Measurements from ENCODE around the gene SLC39A10.
"Not testable (repeated sequence)": the region's sequence is repeated elsewhere in the genome, so short reads cannot be mapped to it uniquely, and the experiment has no call there.

The SLC39A10 gene
- 52.1 to 91.1 reads per million in 2 donors for total RNA-seq

DNA sequence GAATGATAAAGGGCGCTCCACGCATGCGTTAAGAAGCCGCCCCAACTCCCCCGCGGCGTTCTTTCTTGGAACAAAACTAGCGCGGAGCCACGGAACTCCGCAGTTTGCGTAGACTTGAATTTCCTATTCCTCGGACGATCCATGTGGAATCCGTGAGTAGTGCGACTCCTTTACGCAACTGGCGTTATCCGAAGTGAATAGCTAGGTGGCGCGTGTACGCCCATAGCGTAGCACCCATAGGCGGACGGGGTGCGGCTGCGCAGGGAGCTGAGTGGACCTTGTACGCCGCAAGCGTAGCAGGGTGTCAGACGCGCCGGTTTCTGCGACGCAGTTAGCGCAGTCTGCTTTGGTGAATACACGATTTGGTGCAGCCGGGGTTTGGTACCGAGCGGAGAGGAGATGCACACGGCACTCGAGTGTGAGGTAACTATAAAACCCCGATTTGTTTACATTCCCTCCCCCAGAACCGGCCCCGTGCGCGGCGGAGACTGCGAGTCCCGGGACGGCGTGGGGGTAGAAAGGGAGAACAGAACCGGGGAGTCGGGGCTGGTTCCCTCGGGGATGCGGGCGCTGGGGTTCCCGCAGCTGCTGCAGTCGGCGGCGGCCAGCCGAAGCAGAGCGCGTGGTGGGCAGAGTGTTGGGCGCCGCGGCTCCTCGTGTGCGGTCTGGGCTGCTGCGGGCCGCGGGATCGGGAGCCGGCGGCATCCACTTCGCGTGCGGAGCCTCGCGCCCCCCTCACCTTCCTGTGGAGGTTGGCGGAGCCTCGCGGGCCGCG lies at the start of gene SLC39A10:
TSS of gene SLC39A10 (plus strand) at position 368 of the 775 bp plus-strand sequence. CDS start 22,817 bp downstream, outside the sequence.
- peak; percentile 84 to 97 (median 95) for DNase-seq

GRCh38 chr2:195608768-195609454 lies 48.1 kb upstream of the SLC39A10 start:
- DNase-seq: no peak

- no peak for DNase-seq
These were observed 46.3 kb upstream of the SLC39A10 start for GRCh38 chr2:195610717-195611116.

GRCh38 chr2:195612611-195613495 lies 44.2 kb upstream of the SLC39A10 start:
- no peak for DNase-seq

DNA sequence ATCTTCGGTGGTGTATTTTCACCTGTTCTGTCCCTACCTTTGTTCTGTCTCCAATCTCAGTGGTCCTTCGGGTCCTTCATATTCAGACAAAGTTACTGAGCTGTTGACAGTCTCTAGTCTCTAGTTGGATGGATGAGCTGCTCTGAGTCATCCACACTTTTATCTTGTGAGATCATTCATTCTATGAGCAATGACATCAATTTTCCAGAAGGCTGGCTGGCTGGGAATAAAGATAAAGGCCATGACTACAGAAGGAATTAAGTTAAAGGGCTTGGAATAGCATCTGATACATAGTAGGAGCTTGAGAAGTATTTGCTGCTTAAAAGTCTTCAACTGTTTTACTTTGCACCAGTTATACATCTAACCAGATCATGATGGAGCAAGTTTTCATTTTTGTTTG lies 43.1 kb upstream of the SLC39A10 start:
- DNase-seq: no peak

- no peak for DNase-seq
These were observed 37.4 kb upstream of the SLC39A10 start for GRCh38 chr2:195619590-195619989.

- DNase-seq: no peak
These were observed 36.5 kb upstream of the SLC39A10 start for GRCh38 chr2:195620501-195620900.

DNA sequence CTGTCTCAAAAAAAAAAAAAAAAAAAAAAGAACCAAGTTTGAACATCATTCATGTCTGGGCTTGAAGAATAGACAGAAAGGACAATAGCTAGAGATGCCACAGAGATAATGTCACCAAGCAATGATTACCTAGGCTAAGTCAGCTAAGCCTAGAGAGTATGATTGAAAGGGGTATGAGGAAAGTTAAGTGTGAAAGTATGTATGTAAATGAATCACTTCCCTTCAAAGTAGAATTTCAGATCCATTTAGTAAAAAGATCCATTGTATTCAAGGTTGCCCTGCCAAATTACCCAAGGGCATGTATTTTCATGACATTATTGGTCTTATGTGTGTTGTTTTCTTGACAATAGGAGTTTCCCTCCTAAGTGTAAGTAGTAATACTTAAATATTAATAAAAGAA lies 34.1 kb upstream of the SLC39A10 start:
- DNase-seq: peak in 1 of 5 experiments; percentile 23

GRCh38 chr2:195626507-195626906 lies 30.5 kb upstream of the SLC39A10 start:
- no peak for DNase-seq

GRCh38 chr2:195628666-195629065 lies 28.4 kb upstream of the SLC39A10 start:
- no peak for DNase-seq

DNA sequence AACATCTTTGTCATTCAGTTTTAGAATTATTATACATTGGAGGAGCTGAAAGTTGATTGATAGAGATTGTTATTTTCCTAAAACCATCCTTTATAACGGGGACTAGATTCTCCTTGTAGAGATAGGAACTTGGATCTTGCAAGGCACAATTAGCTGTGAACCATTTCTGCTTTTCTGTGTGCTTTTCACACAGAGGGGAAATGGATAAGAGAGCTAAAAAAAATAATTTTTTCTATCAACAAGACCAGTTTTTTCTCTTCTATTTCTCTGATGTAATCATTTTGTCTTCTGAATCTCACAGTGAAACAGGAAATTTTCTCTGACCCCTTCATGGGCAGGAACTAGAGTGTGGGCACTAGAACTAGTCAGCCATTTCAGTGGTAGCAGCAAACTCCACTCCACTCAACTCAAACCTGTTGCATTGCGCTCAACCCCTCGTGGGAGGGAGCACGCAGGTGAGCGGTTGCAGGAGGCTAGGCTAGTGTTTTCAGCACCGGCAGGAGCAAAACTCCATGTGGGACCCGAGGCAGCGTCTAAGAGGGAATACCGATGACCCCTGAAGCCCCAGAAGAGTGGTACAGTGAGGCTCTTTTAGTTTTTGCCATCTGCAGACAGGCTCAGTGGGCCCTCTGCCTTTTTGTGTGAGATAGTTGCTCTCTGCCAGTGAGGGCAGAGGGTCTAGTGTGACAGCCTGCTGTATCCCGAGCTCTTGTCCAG lies 24.0 kb upstream of the SLC39A10 start:
- no peak for DNase-seq

DNA sequence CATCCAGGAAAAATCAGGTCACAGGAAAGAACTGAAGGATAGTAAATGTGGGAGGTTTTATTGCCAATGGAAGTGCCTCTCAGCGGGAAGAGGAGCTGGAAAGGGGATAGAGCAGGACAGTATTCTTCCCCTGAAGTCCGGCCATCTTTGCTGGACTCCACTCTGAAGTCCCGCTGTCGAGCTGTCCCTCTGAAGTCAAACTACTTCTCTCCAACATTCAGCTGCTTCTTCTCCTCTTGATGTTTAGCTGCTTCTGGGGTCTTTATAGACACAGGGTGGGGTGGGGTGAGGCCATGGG lies 23.5 kb upstream of the SLC39A10 start:
- DNase-seq: no peak

GRCh38 chr2:195633974-195634373 lies 23.1 kb upstream of the SLC39A10 start:
- DNase-seq: no peak

DNA sequence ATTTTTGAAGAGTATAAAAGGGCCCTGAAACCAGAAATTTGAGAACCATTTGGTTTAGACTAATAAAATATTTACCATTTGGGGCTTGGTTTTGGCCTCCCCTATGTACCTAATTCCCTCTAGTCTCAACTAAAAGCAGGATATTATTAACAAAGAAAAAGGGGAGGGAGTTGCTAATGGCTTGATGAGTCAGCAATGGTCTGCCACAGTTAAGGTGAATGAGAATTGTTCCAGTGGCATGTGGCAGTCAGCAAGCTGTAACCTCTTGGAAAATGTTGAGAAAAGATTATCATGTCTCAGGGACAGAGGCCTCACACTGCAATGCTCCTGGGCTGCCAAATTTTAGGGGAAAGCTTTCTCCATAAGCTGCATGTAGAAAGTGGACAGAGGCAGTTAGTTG lies 20.1 kb upstream of the SLC39A10 start:
- no peak for DNase-seq

GRCh38 chr2:195638750-195639149 lies 18.3 kb upstream of the SLC39A10 start:
- no peak for DNase-seq

GRCh38 chr2:195639238-195639858 lies 17.7 kb upstream of the SLC39A10 start:
- DNase-seq: no peak

- DNase-seq: no peak
These were observed 17.1 kb upstream of the SLC39A10 start for GRCh38 chr2:195639959-195640358.

DNA sequence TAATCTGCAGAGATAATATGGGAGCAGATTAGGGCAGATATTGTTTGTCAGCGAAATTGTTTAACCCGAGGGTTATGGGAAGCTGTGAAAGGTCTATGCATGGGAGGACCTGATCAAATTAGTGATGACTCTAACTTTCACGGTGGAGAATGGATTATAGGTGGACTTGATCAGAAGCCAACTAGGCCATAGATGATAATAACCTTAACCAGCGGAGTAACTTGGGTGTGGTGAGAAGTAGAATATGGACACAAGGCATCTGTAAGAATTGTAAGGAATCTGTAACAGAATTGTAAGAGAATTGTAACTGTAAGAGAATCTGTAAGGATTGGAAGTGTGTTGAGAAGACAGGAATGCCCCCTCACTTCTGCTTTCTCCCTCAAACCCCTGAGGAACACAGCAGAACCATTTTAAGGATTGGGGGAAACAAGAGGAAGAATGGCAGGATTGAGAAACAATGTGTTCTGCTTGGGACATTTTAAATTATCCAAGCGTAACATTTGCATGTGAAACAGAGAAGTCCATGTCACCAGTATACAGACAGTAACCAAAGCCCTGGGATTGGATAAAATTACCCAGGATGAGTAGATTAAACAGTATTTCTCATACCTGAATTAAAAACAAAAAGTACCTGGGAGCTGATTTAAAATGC lies 14.9 kb upstream of the SLC39A10 start:
- no peak for DNase-seq

DNA sequence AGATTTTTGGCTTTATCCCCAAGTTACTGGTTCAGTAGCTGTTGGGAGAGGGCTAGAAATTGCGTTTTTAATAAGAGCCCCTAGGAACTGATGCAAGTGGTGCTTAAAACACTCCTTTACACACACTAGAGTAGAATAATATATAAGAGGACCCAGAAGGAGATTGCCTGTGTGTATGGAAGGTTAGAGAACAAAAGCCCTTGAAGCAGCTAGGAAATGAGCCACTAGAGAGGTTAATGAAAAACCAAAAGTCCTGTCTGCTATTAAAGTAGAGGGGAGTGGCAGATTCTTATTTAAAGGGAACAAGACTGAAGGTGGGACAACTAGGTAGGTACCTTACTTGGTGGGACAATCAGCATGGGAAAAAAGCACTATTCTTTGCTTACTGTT lies 14.4 kb upstream of the SLC39A10 start:
- DNase-seq: no peak

GRCh38 chr2:195644708-195645107 lies 12.3 kb upstream of the SLC39A10 start:
- not testable (repeated sequence) for DNase-seq

GRCh38 chr2:195645413-195645812 lies 11.6 kb upstream of the SLC39A10 start:
- DNase-seq: no peak

- DNase-seq: no peak
These were observed 10.6 kb upstream of the SLC39A10 start for GRCh38 chr2:195646424-195646823.

Measured in T-helper 2 cell (primary cell).